Measurements from ENCODE around the gene ZNF414. TPM values are rescaled to one million over a fixed set of nuclear protein-coding genes. Genes with fewer than 3 reads are reported as not detected.
"Not testable (repeated sequence)": the region's sequence is repeated elsewhere in the genome, so short reads cannot be mapped to it uniquely, and the experiment has no call there.

The ZNF414 gene
- total and polyA plus RNA-seq, 7 donors: 3.6 to 31.0 (median 17.1) TPM

DNA sequence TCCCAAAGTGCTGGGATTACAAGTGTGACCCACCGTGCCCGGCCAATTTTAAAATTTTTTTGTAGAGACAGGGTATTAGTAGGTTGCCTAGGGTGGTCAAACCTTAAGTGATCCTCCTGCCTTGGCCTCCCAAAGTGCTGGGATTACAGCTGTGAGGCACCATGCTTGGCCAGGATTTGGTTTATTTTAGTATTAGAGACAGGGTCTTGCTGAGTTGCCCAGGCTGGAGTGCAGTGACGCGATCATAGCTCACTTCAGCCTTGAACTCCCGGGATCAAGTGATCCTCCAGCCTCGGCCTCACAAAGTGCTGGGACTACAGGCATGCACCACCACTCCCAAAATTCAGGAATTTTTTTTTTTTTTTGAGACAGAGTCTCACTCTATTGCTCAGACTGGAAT, 5.4 kb upstream of the ZNF414 start:
- Histone ChIP-seq H3K9me3 (no peaks in the 10 kb centered on the region), H3K4me1 (peaks cover 0 to 6% (median 6%) of the 10 kb centered on the region in 4 donors), H3K4me3 (no peak overlapping the region), H3K36me3 (no peaks in the 10 kb centered on the region), H3K27me3 (no peaks in the 10 kb centered on the region), H3K27ac (no peak overlapping the region)
- TF ChIP-seq POLR2AphosphoS5 (IDR thresholded peaks at IDR 0.05) (no peak), EP300 (IDR thresholded peaks at IDR 0.05) (no peak), POLR2A (IDR thresholded peaks at IDR 0.05) (no peak)
- TF ChIP-seq, protein P1, sequence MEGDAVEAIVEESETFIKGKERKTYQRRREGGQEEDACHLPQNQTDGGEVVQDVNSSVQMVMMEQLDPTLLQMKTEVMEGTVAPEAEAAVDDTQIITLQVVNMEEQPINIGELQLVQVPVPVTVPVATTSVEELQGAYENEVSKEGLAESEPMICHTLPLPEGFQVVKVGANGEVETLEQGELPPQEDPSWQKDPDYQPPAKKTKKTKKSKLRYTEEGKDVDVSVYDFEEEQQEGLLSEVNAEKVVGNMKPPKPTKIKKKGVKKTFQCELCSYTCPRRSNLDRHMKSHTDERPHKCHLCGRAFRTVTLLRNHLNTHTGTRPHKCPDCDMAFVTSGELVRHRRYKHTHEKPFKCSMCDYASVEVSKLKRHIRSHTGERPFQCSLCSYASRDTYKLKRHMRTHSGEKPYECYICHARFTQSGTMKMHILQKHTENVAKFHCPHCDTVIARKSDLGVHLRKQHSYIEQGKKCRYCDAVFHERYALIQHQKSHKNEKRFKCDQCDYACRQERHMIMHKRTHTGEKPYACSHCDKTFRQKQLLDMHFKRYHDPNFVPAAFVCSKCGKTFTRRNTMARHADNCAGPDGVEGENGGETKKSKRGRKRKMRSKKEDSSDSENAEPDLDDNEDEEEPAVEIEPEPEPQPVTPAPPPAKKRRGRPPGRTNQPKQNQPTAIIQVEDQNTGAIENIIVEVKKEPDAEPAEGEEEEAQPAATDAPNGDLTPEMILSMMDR (IDR thresholded peaks at IDR 0.05): no peak
- no peak for DNase-seq
- intact Hi-C loops (cut with DNase I): no loop called here
- 94 to 95% methylated on average over 6 of the region's 6 CpGs for WGBS, 2 donors

DNA sequence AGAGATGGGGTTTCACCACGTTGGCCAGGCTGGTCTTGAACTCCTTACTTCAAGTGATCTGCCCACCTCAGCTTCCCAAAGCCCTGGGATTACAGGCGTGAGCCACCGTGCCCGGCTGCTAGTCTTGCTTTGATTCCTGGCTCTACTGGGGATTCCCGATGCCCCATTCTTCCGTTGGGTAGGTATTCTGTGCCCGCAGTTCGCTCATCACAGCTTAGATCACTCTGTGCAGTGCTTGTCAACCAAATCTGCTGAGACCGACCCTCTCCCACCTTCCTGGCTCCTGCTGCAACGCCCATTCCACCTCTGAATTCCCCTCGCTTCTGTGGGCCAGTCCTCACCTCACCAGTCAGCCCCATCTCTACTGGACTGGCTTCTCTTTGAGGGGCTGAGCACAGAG, 4.6 kb upstream of the ZNF414 start:
- no peak for DNase-seq
- no peaks in the 10 kb centered on the region for H3K36me3 ChIP-seq
- H3K9me3 ChIP-seq: no peaks in the 10 kb centered on the region
- 77 to 82% methylated on average over 11 of the region's 11 CpGs for WGBS, 2 donors
- peaks cover 0 to 9% (median 7%) of the 10 kb centered on the region in 4 donors for H3K4me1 ChIP-seq
- H3K27ac ChIP-seq: no peak overlapping the region
- intact Hi-C loops (cut with DNase I): no loop called here
- H3K4me3 ChIP-seq: no peak overlapping the region
- TF ChIP-seq POLR2AphosphoS5 (IDR thresholded peaks at IDR 0.05): no peak
- no peak for TF ChIP-seq EP300 (IDR thresholded peaks at IDR 0.05)
- TF ChIP-seq, protein P1 (IDR thresholded peaks at IDR 0.05): no peak
- no peak for TF ChIP-seq POLR2A (IDR thresholded peaks at IDR 0.05)
- H3K27me3 ChIP-seq: no peaks in the 10 kb centered on the region

DNA sequence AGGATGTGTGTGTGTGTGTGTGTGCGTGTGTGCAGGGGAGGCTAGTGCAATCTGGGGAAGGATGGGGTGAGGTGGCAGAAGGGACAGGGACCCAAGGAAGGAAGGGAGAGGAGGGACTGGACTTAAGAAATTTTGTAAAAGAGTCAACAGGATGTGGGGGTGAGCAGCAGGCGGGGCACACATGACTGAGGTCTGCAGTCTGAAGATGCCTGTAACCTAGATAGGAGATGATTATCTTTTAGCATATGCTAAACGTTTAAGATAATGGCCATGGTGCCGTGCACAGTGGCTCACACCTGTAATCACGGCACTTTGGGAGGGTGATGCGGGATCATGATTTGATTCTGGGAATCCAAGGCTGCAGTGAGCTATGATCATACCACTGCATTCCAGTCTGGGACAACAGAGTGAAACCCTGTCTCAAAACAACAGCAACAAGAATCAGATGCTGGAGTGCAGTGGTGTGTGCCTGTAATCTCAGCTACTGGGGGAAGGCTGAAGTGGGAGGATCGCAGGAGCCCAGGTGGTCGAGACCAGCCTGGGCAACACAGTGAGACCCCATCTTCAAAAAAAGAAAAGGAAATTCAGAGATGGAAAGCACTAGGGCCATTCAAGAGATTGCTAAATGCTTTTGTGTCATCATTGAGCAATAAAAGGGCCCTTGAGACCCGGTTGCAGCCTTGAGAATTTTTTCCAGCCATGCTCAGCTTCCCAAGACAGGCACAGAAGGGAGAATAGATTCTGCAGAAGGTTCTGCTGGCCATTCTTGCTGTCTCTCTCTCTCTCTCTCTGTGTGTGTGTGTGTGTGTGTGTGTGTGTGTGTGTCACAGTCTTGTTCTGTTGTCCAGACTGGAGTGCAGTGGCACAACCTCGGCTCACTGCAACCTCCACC, 3.8 kb upstream of the ZNF414 start:
- intact Hi-C loops (cut with DNase I): no loop called here
- H3K4me1 ChIP-seq: peaks cover 0 to 16% (median 14%) of the 10 kb centered on the region in 4 donors
- no peaks in the 10 kb centered on the region for H3K27me3 ChIP-seq
- H3K4me3 ChIP-seq: no peak overlapping the region
- no peaks in the 10 kb centered on the region for H3K9me3 ChIP-seq
- H3K36me3 ChIP-seq: no peaks in the 10 kb centered on the region
- 42 to 48% methylated on average over 10 of the region's 10 CpGs for WGBS, 2 donors
- TF ChIP-seq POLR2A (IDR thresholded peaks at IDR 0.05) (no peak), POLR2AphosphoS5 (IDR thresholded peaks at IDR 0.05) (no peak), EP300 (IDR thresholded peaks at IDR 0.05) (no peak)
- TF ChIP-seq, protein P1 (IDR thresholded peaks at IDR 0.05): no peak
- no peak for DNase-seq
- peak overlapping the region in 1 of 4 donors; percentile 8 for H3K27ac ChIP-seq

GRCh38 chr19:8515317-8515716, 1.4 kb upstream of the ZNF414 start:
- Histone ChIP-seq H3K9me3 (no peaks in the 10 kb centered on the region), H3K36me3 (peaks cover 0 to 12% (median 0%) of the 10 kb centered on the region in 4 donors), H3K4me3 (no peak overlapping the region), H3K27ac (no peak overlapping the region), H3K4me1 (peaks cover 0 to 31% (median 27%) of the 10 kb centered on the region in 4 donors), H3K27me3 (no peaks in the 10 kb centered on the region)
- TF ChIP-seq POLR2A (IDR thresholded peaks at IDR 0.05): no peak
- TF ChIP-seq POLR2AphosphoS5 (IDR thresholded peaks at IDR 0.05): no peak
- TF ChIP-seq, protein P1 (IDR thresholded peaks at IDR 0.05): no peak
- TF ChIP-seq EP300 (IDR thresholded peaks at IDR 0.05): no peak
- WGBS, 2 donors: 77 to 89% methylated on average over 11 of the region's 11 CpGs
- intact Hi-C loops (cut with DNase I): loop anchor here (2.0 kb wide), 1 partner anchor 71 kb away; the partner anchor contains the start of gene HNRNPM
- no peak for DNase-seq

- 46 to 71% methylated on average over 21 of the region's 21 CpGs for WGBS, 2 donors
Observed at GRCh38 chr19:8514505-8515009, 590 bp upstream of the ZNF414 start.

More at GRCh38 chr19:8514505-8515009, 590 bp upstream of the ZNF414 start:
- not testable (repeated sequence) for H3K27me3 ChIP-seq, H3K9me3 ChIP-seq, DNase-seq
- peak overlapping the region; percentile 66 to 82 (median 78) for H3K4me3 ChIP-seq
- H3K4me1 ChIP-seq: peaks cover 0 to 31% (median 27%) of the 10 kb centered on the region in 4 donors
- H3K36me3 ChIP-seq: peaks cover 0 to 13% (median 0%) of the 10 kb centered on the region in 4 donors
- peak overlapping the region; percentile 93 to 99 (median 98) for H3K27ac ChIP-seq
- intact Hi-C loops (cut with DNase I): loop anchor here (1.0 to 2.0 kb wide), 2 partner anchors 11 to 70 kb away; partner anchors contain the start of gene HNRNPM
